Activated CD4-positive, alpha-beta T cell treated with anti-CD3 and anti-CD28 coated beads, Interleukin-2, amount 50 U/mL, for 16 hours (primary cell): Measurements from ENCODE around the gene DOCK7.
"Not testable (repeated sequence)": the region's sequence is repeated elsewhere in the genome, so short reads cannot be mapped to it uniquely, and the experiment has no call there.

Experiments
- DNase-seq: peaks from one replicate; pipeline ENCODE4 v3.0.0-alpha.2; 2020

DOCK7 gene

GRCh38 chr1:62689524-62689923 lies 1.3 kb upstream of the DOCK7 start:
- DNase-seq, result peak; percentile 36

DNA sequence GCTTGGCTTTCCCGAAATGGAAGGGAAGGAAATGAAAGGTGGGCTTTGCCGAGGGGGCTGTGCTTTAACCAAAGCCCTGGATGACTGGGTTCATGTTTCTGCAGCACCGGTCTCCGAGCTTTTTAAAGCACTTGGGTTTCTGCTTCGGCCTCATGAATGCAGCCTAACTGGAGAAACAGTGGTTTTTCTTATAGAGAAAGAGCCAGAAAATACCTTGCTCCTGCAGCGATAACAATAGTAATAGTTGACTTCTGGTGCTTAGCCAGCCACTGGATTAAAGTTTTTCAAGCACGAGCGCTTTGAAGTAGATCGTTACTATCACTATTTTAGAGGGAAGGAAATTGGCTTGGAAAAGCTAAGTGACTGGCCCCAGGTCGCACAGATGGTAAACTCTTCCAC lies 500 bp upstream of the DOCK7 start:
- DNase-seq, result peak; percentile 9

DNA sequence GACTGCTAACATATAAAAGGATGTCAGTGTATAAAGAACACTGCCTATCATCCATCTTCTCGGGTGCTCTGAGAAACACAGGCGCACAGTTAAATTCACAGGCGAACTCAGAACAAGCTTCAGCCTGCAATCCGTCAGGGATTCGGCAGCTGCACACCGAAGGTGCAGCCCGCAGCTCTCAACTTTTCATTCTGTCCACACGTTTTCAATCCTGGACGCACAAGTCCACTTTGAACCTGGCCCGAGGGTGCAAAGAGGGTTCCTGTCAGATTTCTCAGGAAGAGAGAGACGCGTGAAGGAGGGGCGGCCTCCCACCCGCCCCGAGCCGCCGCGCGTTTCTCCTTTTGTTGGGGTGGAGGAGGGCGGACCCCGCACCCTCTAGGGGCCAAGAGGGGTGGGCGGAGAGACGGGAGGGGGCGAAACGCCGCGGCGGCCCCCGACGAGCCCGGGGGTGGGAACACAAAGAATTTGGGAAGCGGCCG lies 724 bp downstream of the DOCK7 start:
- DNase-seq, result peak; percentile 12

- DNase-seq, result no peak
These were observed 1.4 kb downstream of the DOCK7 start for GRCh38 chr1:62686822-62687221.

DNA sequence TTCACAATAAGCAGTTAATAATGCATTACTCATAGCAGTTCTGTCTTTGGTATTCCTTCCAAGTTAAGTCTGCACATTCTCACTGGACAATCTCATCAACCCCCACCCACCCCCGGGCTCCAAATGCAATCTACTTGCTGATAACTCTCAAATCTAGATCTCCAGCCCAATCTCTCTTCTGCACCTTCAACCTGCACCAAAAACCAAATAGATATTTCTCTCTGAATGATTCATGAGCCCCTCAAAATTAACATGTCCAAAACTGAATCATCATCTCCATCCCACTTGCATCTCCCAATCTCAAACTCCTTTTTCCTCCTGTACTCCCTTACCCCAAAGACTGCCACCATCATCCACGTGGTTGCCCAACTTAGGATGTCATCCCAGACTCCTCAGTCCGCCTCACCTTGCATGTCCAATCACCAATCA lies 2.7 kb downstream of the DOCK7 start:
- DNase-seq, result no peak

DNA sequence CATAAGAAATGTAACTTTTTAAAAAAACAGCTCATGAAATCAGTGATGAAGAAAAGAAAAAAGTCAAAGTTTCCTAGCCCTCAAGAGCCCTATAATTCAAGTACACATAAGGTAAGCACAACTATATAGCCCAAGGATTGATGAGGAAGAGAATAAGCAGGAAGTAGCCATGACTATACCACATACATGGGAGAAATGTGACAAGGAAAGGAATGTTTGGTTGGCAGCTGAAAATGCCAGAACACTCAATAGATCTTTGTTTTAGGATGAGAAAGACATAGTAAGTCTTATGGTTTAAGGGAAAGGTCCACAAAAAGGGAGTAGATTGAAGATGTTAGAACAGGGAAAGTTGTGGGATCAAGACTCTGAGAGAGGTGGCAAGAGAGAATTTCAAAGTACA lies 5.7 kb downstream of the DOCK7 start:
- DNase-seq, result no peak

GRCh38 chr1:62680992-62681391 lies 7.2 kb downstream of the DOCK7 start:
- not testable (repeated sequence) for DNase-seq

DNA sequence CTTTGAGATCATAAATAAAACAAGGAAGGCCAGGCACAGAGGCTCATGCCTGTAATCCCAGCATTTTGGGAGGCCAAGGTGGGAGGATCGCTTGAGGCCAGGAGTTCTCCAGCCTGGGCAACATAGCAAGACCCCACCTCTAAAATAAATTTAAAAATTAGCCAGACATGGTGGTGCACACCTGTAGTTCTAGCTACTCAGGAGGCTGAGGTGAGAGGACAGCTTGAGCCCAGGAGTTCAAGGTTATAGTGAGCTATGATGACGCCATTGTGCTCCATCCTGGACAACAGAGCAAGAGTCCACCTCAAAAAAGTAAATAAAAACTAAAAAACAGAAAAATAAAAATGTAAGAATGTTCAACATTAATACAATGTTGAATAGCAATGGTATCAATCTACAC lies 10.4 kb downstream of the DOCK7 start:
- DNase-seq, result not testable (repeated sequence)

- no peak for DNase-seq
These were observed 11.4 kb downstream of the DOCK7 start for GRCh38 chr1:62676611-62677356.

DNA sequence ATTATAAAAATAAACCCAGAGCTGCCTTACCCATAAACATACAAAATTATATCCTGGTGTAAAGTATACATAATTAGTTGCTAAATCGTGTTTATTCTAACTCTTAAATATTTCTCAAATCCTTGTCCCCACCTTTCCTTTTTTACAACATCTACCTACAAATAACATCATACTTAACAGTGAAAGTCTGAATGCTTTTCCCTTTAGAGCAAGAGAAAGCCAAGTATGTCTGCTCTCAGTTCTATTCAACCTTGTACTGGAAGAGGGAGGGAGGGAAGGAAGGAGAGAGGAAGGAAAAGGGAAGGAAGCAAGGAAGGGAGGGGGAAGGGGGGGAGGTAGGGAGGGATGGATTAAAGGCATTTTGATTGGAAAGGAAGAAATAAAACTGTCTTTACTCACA lies 14.6 kb downstream of the DOCK7 start:
- no peak for DNase-seq

- DNase-seq, result no peak
These were observed 16.2 kb downstream of the DOCK7 start for GRCh38 chr1:62672029-62672428.

DNA sequence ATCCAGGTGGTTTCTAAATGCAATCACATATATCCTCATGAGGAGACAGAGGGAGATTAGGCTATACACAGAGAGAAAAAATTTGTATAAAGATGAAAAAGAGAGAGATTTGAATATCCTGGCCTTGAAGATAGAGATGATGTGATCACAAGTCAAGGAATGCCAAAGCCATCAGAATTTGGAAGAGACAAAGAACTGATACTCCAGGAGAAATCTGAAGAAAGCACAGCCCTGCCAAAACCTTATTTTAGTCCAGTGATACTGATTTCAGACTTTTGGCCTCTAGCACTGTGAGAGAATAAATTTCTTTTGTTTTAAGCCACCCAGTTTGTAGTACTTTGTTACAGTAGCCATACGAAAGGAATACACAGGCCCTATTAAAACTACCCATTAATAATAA lies 33.4 kb downstream of the DOCK7 start:
- DNase-seq, result no peak

- no peak for DNase-seq
These were observed 35.8 kb downstream of the DOCK7 start for GRCh38 chr1:62652387-62652786.

GRCh38 chr1:62643283-62643682 lies 44.9 kb downstream of the DOCK7 start:
- no peak for DNase-seq

- DNase-seq, result peak; percentile 1
These were observed 50.6 kb downstream of the DOCK7 start for GRCh38 chr1:62637392-62638105.

DNA sequence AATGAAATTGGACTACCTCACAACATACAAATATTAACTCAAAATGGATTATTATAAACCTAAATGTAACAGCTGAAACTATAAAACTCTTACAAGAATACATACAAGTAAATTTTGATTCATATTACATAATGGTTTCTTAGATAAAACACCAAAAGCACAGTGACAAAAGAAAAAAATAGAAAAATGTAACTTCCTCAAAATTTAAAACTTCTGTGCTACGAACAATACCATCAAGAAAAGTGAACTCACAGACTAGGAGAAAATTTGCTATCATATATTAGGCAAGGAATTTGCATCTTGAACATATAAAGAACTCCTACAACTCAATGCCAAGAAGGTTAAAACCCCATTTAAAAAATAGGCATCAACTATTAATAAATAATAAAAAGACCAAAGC lies 59.7 kb downstream of the DOCK7 start:
- DNase-seq, result no peak

GRCh38 chr1:62625415-62625814 lies 62.8 kb downstream of the DOCK7 start:
- peak; percentile 24 for DNase-seq

GRCh38 chr1:62621907-62622306 lies 66.3 kb downstream of the DOCK7 start:
- DNase-seq, result peak; percentile 75

- DNase-seq, result no peak
These were observed 74.3 kb downstream of the DOCK7 start for GRCh38 chr1:62613890-62614289.

DNA sequence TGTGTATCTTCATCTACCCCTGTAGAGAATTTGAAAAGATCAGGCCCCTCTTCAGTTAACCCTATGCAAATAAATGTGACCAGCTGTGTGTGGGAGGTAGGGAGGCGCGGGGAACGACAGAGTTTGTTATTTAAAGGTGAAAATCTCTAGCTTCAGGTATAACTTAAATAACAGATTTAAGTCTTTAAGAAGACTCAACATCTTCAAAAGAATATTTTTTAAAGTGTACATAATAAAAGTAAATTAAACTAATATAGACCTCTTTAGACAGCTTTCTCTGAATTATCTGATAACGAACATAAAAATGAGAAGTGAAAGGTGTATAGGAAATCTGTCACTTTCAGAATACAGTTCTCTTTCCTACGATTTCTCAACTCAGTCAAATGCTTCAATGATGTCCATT lies 74.9 kb downstream of the DOCK7 start:
- DNase-seq, result no peak

DNA sequence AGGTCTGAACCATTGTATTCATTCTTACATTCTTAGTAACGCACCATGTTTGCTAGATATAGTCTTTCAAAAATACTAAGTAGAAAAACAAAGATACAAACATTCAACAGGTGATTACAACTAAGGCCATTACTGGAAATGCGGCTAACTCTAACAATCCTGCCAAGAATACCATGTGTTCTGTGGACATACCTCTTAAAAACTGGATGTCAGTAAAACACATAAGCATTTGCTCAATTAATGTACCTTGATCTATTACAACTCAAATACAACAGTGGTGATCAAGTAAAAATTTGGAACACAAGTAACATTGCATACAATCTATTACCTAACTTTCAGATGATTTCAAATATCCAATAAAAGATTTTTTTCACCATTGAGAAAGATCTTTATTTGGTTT lies 75.4 kb downstream of the DOCK7 start:
- DNase-seq, result no peak

DNA sequence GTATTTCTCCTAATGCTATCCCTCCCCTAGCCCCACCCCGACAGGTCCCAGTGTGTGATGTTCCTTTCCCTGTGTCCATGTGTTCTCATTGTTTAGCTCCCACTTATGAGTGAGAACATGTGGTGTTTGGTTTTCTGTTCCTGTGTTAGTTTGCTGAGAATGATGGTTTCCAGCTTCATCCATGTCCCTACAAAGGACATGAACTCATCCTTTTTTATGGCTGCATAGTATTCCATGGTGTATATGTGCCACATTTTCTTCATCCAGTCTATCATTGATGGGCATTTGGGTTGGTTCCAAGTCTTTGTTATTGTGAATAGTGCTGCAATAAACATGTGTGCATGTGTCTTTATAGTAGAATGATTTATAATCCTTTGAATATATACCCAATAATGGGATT lies 77.6 kb downstream of the DOCK7 start:
- DNase-seq, result not testable (repeated sequence)

DNA sequence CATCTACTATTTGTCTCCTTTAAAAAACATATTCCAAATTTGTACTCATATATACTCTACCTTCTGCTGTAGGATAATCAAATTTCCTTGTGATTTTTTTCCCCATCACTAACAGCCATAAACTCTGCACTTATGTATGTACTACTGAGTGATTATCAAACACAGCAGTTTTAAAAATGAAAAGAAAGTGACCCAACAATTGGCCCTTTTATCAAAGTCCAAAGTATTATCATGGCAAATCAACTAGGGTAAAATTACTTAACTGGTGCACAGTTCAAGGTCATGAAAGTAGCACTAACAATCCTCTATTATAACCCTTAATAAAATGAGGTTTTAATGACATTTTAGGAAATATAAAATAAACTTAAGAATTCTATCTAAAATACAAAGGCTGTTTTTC lies 79.3 kb downstream of the DOCK7 start:
- DNase-seq, result no peak

GRCh38 chr1:62601457-62601856 lies 86.7 kb downstream of the DOCK7 start:
- no peak for DNase-seq
